Sciatic nerve (tissue), 2 donors: ENCODE data around the gene SCN1A. TPM values are rescaled to one million over a fixed set of nuclear protein-coding genes. Genes with fewer than 3 reads are reported as not detected.
"Not testable (repeated sequence)": the region's sequence is repeated elsewhere in the genome, so short reads cannot be mapped to it uniquely, and the experiment has no call there.

Source experiments
- ATAC-seq: fragments of 200-7000 bp; cut with Tn5 transposase; one replicate; pipeline ENCODE4 v1.9.1; 2020; ENCODE audit warnings: mild to moderate bottlenecking, moderate library complexity
- DNase-seq: peaks from one replicate; pipeline ENCODE4 v3.0.0-alpha.2; 2020; ENCODE audit warnings: low spot score
- intact Hi-C: fragments of 100-400 bp; cut with DNase I; formaldehyde crosslinking; loops from one replicate; pipeline ENCODE4 v1.14.2; 2022
- total RNA-seq: library from RNA; stranded (reverse); fragmentation: NEBNext Ultra II Directional; extraction: Animal tissue kit (Norgen Biotek cat#: 25700); gene quantifications from one replicate; pipeline ENCODE4 v1.2.1, GENCODE V29; 2021
- donor health status: DM: no; HTN: no; CAD: no.
- donor health status: DM: no; HTN: no; CAD: no.

SCN1A gene
- total RNA-seq = not detected

- no peak for DNase-seq
Observed at GRCh38 chr2:166127217-166128155, at the start of gene SCN1A. TSS of gene SCN1A (minus strand) at chr2:166128020. CDS start at chr2:166073621, 54,399 bp downstream.

GRCh38 chr2:166173263-166173662 lies 45.4 kb upstream of the SCN1A start:
- no peak for DNase-seq
- no peak for ATAC-seq
- intact Hi-C loops = no loop called here

More at GRCh38 chr2:166127217-166128155, at the start of gene SCN1A:
- peak; percentile 30 for ATAC-seq
- intact Hi-C loops = no loop called here

- ATAC-seq (no peak), DNase-seq (no peak)
- intact Hi-C loops = no loop called here
Observed at GRCh38 chr2:166171216-166171615, 43.4 kb upstream of the SCN1A start.

GRCh38 chr2:166170356-166170755 lies 42.5 kb upstream of the SCN1A start:
- ATAC-seq = no peak
- intact Hi-C loops = no loop called here
- no peak for DNase-seq

GRCh38 chr2:166167449-166167848 lies 39.6 kb upstream of the SCN1A start:
- no peak for DNase-seq
- intact Hi-C loops = loop anchor here (10.0 kb wide), 1 partner anchor 1313 kb away; no protein-coding TSS in a partner anchor
- ATAC-seq = no peak

- DNase-seq (no peak), ATAC-seq (no peak)
- intact Hi-C loops = loop anchor here (10.0 kb wide), 1 partner anchor 1309 kb away; no protein-coding TSS in a partner anchor
Observed at GRCh38 chr2:166163775-166164174, 36.0 kb upstream of the SCN1A start.

DNA sequence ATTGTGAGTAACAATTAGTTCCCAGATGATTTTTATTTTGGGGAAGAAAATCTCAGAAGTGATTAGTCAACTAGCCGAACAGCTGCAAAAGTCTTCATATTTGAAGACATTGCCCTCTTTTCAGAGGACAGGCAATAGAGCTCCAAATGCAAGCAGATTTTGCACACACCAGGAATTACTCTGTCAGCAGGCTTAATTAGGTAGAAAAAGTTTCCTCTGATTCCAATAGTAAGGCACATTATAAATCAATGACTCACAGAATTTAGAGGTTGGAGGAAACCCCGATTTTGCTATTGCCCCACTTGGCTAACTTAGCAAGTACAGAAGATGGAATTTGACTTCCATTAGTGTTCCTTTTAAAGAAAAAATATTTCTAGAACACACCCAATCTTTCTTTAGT lies 30.7 kb upstream of the SCN1A start:
- intact Hi-C loops = no loop called here
- DNase-seq (no peak), ATAC-seq (no peak)

GRCh38 chr2:166157578-166157977 lies 29.8 kb upstream of the SCN1A start:
- intact Hi-C loops = no loop called here
- no peak for ATAC-seq
- no peak for DNase-seq

- intact Hi-C loops = no loop called here
- no peak for ATAC-seq
- DNase-seq = no peak
Observed at GRCh38 chr2:166156985-166157490, 29.2 kb upstream of the SCN1A start.

- intact Hi-C loops = no loop called here
- no peak for ATAC-seq
Observed at GRCh38 chr2:166155589-166155988, 27.8 kb upstream of the SCN1A start.

GRCh38 chr2:166154685-166155338 lies 27.0 kb upstream of the SCN1A start:
- ATAC-seq = no peak
- no peak for DNase-seq
- intact Hi-C loops = no loop called here

More at GRCh38 chr2:166155589-166155988, 27.8 kb upstream of the SCN1A start:
- DNase-seq = no peak

GRCh38 chr2:166152064-166152463 lies 24.2 kb upstream of the SCN1A start:
- ATAC-seq (no peak), DNase-seq (no peak)
- intact Hi-C loops = no loop called here

DNA sequence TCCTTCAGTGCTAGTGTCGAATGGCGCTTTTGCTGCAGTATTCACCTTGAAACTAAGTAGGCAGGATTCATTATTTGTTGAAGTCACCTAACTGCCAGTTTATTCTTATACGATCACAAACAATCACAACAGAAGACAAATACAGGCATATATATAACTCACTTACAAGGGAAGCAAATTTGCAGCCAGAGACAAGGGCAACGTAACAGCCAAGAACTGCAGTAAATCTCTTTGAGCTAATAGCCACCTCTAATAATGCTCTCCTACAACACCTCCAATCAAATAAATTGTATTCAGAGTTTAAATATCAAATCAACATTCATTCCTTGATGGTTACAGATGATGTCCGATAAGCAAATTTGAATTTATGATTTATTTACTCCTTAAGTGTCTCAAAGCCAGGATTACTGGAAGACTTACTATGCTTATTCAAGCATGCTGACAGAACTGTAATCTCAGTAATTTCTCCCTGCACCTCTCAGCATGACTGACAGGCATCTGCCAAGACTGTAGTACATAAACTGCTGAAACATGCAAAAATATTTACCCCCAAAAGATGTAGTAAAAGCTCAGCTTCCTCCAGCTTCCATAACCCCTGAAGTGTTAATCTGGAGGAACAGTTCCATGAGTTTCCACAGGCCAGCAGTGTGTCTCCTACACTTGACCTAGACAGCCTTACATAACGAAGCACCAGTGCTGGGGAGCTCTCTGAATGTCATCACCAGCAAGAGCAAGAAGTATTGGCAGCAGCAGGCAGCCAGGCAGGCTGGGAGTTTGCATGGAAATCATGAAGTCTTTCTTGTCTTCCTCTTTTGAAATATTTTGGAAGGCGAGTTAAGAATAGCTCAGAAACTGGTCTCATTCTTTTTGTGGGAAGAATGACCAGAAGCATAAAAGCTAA lies 20.9 kb upstream of the SCN1A start:
- intact Hi-C loops = no loop called here
- DNase-seq = no peak
- no peak for ATAC-seq

DNA sequence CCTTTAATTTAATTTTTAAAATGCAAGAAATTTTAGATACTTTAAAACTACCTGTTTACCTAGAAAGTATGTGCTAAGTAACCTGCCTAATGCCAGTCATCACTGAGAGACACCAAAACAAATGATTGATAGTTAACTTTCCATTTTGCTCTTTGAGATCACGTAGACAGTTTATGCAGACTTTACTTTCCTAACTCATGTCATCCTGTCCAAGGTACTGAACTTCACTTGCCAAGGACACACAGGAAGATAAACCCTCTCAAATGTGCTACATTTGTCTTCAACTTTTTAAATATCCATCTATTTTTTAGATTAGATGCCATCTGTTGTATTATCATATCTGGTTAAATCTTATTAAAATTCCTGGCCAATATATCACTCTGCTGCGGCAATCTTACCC lies 20.1 kb upstream of the SCN1A start:
- DNase-seq = no peak
- intact Hi-C loops = no loop called here
- ATAC-seq = no peak

DNA sequence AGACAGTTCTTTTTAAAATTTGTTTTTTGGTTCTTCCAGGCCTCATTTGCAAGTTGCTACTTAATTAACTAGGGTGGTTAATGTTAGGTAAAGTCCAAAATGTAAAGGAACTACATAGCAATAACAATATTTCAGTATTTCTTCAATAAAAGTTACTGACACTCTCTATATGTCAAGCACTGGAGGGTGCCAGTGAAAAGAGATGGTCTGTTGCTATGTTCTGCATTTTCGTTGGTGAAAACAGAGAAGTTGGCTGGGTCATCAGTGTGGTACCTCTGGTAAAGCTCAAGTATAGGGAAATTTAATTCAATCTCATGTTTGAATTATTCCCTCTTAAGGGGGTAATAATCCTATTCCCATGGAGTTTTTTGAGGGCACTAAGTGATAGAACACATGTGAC lies 16.3 kb upstream of the SCN1A start:
- no peak for ATAC-seq
- intact Hi-C loops = no loop called here

DNA sequence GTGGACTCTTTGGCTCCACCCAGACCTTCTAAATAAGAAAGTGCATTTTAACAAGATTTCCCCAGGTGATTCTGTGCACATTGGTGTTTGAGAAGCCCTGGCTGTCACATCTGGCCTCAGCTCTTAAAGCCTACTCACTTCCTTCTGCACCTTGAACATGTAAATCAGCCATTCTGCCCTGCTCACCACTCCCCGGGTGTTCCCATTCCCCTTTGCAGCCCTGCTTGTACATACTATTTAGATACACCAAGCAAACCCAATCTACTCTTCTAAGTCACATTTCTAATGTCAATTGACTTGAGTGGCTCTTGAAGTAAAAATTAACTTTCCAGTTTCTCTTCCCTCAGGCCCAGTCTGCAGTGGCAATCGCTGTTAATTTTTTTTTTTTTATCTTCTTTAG lies 13.1 kb upstream of the SCN1A start:
- intact Hi-C loops = no loop called here
- ATAC-seq = no peak
- no peak for DNase-seq

More for the DNA sequence above, 16.3 kb upstream of the SCN1A start:
- DNase-seq = no peak

DNA sequence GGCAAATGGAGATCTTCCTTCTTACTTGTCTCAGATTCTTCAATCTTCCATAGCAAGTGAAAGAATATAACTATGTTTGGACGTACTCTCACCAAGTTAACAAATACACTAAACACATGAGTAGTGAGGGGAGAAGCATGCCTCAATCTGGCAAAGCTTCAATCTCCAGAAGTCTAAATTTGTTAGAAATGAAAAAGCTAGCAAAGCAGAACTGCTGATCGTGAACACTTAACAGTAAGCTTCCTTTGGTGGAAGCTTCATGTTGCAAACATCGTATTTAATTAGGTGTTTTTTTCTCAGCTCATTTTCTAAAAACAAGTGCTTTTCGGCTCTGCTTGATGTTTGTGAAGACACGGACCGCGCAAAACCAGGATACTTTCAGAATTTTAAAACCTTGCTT lies 12.7 kb upstream of the SCN1A start:
- ATAC-seq = no peak
- intact Hi-C loops = no loop called here
- no peak for DNase-seq

DNA sequence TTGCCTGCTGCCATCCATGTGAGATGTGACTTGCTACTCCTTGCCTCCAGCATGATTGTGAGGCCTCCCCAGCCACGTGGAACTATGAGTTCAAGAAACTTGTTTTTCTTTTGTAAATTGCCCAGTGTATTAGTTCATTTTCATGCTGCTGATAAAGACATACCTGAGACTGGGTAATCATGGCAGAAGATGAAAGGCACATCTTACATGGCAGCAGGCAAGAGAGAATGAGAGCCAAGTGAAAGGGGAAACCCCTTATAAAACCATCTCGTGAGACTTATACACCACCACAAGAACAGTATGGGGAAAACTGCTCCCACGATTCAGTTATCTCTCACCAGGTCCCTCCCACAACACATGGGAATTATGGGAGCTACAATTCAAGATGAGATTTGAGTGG lies 11.7 kb upstream of the SCN1A start:
- ATAC-seq, DNase-seq, intact Hi-C loops: not testable (repeated sequence)

DNA sequence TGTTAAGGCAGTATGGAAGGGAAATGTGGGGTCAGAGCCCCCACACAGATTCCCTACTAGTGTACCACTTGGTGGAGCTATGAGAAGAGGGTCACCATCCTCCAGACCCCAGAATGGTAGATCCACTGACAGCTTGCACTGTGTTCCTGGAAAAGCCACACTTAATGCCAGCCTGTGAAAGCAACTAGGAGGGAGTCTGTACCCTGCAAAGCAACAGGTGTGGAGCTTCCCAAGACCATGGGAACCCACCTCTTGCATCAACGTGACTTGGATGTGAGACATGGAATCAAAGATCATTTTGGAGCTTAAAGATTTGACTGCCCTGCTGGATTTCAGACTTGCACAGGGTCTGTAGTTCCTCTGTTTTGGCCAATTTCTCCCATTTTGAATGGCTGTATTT lies 10.8 kb upstream of the SCN1A start:
- DNase-seq (no peak), ATAC-seq (no peak)
- intact Hi-C loops = no loop called here
